HAP-1 (cell line): ENCODE measurements around the gene HNMT.

Experiments
- DNase-seq, 2 experiments: peaks; one replicate each; pipeline ENCODE4 v3.0.0-alpha.2; 2016 to 2020; ENCODE audit warnings: low spot score in 2 of 2
- H3K27me3 ChIP-seq: fragments of 250-450 bp; sonication (Bioruptor Pico); 2 replicates; pipeline ENCODE4 v1.5.1; 2020; ENCODE audit warnings: low read depth, mild to moderate bottlenecking, moderate library complexity
- H3K36me3 ChIP-seq: fragments of 250-450 bp; sonication (Bioruptor Pico); replicated peaks from 2 replicates; pipeline ENCODE4 v1.5.1; 2020; ENCODE audit warnings: mild to moderate bottlenecking
- H3K4me1 ChIP-seq: fragments of 250-450 bp; sonication (Bioruptor Pico); 2 replicates; pipeline ENCODE4 v1.5.1; 2020; ENCODE audit warnings: mild to moderate bottlenecking
- H3K4me3 ChIP-seq: fragments of 250-450 bp; sonication (Bioruptor Pico); 2 replicates; pipeline ENCODE4 v1.5.1; 2020; ENCODE audit warnings: mild to moderate bottlenecking, moderate library complexity
- H3K9me3 ChIP-seq: fragments of 250-450 bp; sonication (Bioruptor Pico); 2 replicates; pipeline ENCODE4 v1.5.1; 2020; ENCODE audit warnings: mild to moderate bottlenecking, moderate library complexity
- in situ Hi-C: fragments of 300-500 bp; cut with MboI; formaldehyde crosslinking; loops from 3 replicates; pipeline ENCODE4 v1.14.3; 2020; ENCODE audit warnings: low sequenced_read_pairs, inconsistent platforms, mixed read lengths

Gene HNMT

DNA sequence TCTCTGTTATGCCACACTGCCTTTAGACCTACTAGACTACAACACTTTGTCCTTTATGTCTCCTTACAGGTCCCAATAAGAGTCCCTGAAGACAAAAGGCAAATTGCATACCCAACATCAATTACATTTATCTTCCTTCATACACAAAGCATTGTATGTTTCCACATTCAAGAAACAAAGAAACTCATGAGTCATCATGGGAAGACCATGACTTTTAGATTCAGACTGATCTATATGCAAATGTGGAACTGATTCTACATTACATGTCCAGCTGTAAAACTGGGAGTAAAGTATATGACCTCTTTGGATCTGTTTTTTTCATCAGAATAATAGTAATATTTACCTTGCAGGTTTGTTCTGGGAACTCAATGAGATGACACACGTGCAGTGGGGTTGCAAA is 25.2 kb upstream of the HNMT start:
- no peaks in the 10 kb centered on the region for H3K9me3 ChIP-seq
- H3K36me3 ChIP-seq: no peaks in the 10 kb centered on the region
- H3K27me3 ChIP-seq: no peaks in the 10 kb centered on the region
- H3K4me3 ChIP-seq: no peak overlapping the region
- H3K4me1 ChIP-seq: peaks cover 23% of the 10 kb centered on the region
- peak in 1 of 2 experiments; percentile 34 for DNase-seq
- in situ Hi-C loops: no loop called here

DNA sequence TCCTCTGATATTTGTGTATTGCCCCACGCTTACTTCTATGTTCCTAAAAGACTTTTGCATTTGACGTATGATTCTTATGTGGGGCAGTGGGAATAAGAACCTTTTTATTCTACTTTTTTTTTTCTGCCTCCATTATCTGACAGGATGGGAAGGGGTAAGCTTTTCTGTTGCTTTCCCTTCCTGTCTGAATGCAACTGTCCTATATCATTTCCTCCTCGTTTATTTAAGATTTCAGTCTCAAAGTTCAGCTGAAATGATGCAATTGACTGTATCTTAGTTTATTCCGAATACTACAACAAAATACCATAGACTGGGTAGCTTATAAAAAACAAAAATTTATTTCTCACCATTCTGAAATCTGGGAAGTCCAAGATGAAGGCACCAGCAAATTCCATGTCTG is 24.1 kb upstream of the HNMT start:
- no peak for DNase-seq
- in situ Hi-C loops: loop anchor here (10.0 kb wide), 1 partner anchor 155 kb away; no protein-coding TSS in a partner anchor

DNA sequence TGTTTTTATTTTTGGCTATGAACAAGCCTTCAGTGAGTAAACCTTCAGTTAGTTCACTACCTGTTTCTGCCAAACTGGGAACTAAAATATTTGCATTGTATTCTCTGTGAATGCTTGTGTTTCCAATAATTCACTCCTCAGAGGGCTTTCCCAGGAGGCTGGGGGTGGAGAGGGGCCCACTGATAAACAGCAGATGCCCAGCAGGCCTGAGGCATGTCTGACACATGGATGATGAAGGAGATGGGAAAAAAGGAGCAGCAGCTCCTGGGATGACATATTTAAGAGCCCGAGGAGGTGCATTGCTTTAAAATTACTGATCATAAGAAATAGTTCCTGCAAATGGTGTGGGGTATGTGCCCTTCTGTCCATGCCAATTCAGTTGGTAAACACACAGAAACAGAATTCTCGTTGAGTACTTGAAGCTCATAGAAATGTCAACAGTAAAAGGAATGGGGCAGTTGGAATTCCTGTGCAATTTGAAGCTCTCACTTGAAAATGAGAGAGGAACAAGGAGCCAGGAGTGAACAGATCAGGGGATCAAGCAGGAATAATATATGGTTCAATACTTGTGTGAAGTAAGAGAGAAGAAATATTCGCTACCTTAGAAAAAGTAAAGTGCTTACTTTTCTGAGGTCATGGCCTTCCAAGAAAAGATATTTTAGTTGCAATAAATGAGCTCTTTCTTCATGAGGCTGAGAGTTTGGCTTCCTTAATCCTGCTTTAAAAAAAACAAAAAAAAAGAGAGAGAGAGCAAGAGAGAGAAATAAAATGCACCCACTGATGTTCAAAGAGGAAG is 22.0 kb upstream of the HNMT start:
- Histone ChIP-seq H3K9me3 (no peaks in the 10 kb centered on the region), H3K27me3 (no peaks in the 10 kb centered on the region), H3K4me3 (no peak overlapping the region), H3K4me1 (peaks cover 31% of the 10 kb centered on the region), H3K36me3 (no peaks in the 10 kb centered on the region)
- in situ Hi-C loops: loop anchor here (10.0 kb wide), 1 partner anchor 153 kb away; no protein-coding TSS in a partner anchor
- no peak for DNase-seq

More for the DNA sequence above, 24.1 kb upstream of the HNMT start:
- no peak overlapping the region for H3K4me3 ChIP-seq
- no peaks in the 10 kb centered on the region for H3K9me3 ChIP-seq
- H3K27me3 ChIP-seq: no peaks in the 10 kb centered on the region
- peaks cover 31% of the 10 kb centered on the region for H3K4me1 ChIP-seq
- H3K36me3 ChIP-seq: no peaks in the 10 kb centered on the region

DNA sequence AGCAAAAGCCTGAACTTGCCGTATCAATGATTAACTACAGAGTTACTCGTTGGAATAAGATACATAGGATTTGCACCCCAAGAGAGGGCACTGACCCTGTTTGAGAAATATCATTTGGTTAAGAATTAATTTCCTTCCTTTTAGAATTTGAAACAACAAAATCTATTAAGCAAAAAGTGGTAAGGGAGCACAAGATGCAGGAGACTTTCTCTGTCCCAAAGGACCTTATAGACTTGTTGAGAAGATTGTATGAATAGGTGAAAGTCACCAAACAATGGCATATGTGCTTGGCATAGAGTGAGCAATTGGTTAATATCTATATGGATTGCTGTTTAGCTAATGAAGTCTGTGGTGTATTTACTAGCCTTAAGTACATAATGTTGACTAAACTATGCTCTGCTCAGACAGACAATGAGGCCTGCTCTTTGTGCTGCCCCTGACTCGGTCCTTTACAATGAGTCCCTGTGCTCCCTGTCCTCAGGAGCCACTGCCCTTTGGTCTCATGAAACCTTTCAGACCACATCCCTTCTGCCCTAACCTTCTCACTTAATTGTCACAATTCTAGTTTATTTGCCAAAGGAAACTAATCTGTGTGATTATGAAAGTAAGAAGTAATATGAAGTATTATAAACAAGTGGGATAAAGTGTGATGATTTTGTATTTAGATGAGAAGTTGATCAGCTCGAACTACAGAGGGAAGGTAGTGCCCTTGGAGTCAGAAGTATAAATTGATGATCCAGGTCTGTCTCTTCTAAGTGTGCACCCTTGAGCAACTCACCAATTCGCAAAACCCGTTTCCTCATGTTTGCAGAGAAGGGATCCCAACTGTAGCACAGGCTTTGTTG is 21.2 kb upstream of the HNMT start:
- no peaks in the 10 kb centered on the region for H3K9me3 ChIP-seq
- H3K4me1 ChIP-seq: peaks cover 28% of the 10 kb centered on the region
- no peaks in the 10 kb centered on the region for H3K36me3 ChIP-seq
- H3K4me3 ChIP-seq: no peak overlapping the region
- H3K27me3 ChIP-seq: no peaks in the 10 kb centered on the region
- in situ Hi-C loops: loop anchor here (10.0 kb wide), 1 partner anchor 152 kb away; no protein-coding TSS in a partner anchor
- no peak for DNase-seq

DNA sequence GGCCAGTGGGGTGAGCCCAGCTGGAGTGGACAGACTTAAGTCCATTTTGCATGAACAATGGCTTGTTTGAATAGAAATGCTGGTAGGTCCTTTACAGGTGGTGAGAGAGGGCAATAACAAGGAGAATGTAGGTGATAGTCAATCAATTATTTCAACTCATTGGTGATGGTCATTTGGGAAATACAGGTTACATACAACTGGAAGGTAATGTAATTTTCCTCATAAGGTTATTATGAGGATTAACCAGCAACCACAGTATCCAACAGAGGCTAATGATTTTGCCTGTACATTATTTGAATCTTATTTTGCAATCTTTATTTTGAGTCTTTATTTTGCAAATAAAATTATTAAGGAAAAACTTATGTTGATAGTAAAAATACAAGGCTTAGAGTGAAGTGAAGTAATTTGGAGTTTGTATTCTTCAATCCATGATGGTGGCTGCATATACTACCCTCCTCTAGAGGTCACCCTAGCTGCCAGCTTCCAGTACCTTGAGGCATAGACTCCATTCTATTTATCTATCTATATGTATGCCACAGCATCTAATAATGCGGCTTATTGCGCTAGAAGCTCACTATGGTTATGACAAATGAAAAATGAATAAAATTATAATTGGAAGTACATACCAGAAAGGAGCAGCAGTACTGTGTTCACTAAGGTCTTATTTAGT is 20.5 kb upstream of the HNMT start:
- no peak for DNase-seq
- no peaks in the 10 kb centered on the region for H3K9me3 ChIP-seq
- peaks cover 24% of the 10 kb centered on the region for H3K4me1 ChIP-seq
- H3K36me3 ChIP-seq: no peaks in the 10 kb centered on the region
- in situ Hi-C loops: loop anchor here (10.0 kb wide), 1 partner anchor 151 kb away; no protein-coding TSS in a partner anchor
- no peaks in the 10 kb centered on the region for H3K27me3 ChIP-seq
- H3K4me3 ChIP-seq: no peak overlapping the region

DNA sequence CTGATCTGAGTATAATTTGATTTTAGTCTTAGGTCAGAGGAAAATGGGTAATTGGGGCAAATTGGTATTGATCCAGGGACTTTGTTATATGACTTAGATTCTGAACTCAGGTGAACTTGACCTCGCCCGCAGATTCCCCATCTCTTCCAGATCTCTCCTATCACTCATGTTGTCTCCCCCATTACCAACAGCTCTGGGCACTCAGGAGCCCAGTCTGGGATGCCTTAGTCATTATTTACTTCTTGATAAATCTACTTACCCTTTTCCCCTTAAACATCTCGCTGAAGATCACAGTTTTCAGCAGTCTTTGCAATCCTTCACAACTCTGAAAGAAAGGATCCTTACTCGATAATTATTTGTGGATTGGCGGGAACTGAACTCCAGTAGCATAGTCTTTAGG is 19.6 kb upstream of the HNMT start:
- in situ Hi-C loops: loop anchor here (10.0 kb wide), 1 partner anchor 150 kb away; no protein-coding TSS in a partner anchor

DNA sequence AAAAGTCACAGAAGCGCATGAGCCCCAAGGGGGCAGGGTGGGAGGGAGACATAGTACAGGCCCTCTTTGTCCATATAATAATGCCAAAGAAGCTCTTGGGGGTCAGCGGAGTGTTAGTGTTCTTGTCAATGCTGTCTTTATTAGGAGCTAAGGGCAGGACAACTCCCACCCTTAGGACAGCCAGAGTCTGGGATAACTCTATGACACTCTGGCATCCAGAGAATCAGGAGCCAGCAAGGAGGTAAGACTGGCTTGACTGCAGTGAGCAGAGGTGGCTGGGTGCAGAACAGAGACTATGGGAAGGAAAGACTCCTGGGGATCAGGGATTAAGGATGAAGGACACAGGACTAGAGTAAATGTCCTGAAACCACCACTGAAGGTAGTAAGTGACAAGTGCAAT is 19.0 kb upstream of the HNMT start:
- no peak overlapping the region for H3K4me3 ChIP-seq
- no peaks in the 10 kb centered on the region for H3K9me3 ChIP-seq
- DNase-seq: no peak
- peaks cover 20% of the 10 kb centered on the region for H3K4me1 ChIP-seq
- no peaks in the 10 kb centered on the region for H3K27me3 ChIP-seq
- H3K36me3 ChIP-seq: no peaks in the 10 kb centered on the region
- in situ Hi-C loops: loop anchor here (10.0 kb wide), 1 partner anchor 150 kb away; no protein-coding TSS in a partner anchor

More for the DNA sequence above, 19.6 kb upstream of the HNMT start:
- no peak for DNase-seq
- no peak overlapping the region for H3K4me3 ChIP-seq
- H3K36me3 ChIP-seq: no peaks in the 10 kb centered on the region
- no peaks in the 10 kb centered on the region for H3K9me3 ChIP-seq
- H3K4me1 ChIP-seq: peaks cover 20% of the 10 kb centered on the region
- H3K27me3 ChIP-seq: no peaks in the 10 kb centered on the region

DNA sequence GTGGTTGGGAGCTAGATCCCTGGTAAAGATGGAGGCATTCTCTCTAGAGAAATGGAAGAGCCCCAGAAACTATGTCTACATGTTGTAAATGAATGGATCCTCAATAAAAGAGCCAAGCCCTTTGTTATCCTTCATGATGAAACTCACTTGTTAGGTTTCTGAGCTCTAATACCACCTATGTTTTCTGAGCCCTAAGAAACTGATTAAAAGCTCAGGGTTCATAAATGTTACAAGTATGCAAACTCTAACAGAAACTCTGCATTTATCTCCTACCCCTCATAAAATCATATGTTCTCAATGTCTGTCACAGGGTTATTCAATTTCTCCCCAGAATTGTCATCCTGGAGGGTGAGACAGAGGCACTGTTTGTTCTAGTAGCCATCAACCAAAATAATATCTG is 18.0 kb upstream of the HNMT start:
- in situ Hi-C loops: loop anchor here (10.0 kb wide), 1 partner anchor 149 kb away; no protein-coding TSS in a partner anchor

DNA sequence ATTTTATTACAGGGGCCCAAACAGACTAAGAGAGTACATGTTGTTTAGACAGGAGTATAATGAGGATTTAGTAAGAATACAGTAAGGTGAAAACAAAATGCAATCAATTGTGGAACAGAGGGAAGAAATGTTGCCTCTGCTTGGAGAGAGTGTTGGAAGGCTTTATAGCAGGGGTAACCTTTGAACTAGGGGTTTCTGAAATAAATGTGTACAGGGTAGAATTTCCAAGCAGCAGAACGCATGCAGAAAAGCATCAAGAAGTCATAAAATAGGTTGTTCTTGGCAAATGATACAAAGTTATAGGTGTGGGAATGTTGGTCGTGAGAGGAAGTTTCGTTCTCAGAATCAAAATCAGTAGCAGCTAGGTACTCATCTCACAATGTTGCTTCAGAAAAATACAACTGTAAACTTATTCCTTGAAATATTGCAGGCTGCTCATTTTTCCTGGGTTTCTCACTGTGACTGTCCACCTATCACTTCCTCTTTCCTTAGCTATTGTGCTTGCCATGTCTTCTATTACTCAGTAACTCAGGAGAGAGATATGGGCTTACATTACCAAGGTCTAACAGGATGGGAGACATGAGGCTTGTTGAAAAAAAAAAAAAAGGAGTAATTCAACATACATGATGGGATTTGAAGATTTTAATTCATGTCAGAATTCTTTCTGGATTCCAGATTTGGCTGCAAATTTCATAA is 17.1 kb upstream of the HNMT start:
- in situ Hi-C loops: loop anchor here (10.0 kb wide), 1 partner anchor 148 kb away; no protein-coding TSS in a partner anchor

More for the DNA sequence above, 18.0 kb upstream of the HNMT start:
- Histone ChIP-seq H3K27me3 (no peaks in the 10 kb centered on the region), H3K36me3 (no peaks in the 10 kb centered on the region), H3K4me3 (no peak overlapping the region), H3K4me1 (peaks cover 14% of the 10 kb centered on the region), H3K9me3 (no peaks in the 10 kb centered on the region)
- DNase-seq: no peak

DNA sequence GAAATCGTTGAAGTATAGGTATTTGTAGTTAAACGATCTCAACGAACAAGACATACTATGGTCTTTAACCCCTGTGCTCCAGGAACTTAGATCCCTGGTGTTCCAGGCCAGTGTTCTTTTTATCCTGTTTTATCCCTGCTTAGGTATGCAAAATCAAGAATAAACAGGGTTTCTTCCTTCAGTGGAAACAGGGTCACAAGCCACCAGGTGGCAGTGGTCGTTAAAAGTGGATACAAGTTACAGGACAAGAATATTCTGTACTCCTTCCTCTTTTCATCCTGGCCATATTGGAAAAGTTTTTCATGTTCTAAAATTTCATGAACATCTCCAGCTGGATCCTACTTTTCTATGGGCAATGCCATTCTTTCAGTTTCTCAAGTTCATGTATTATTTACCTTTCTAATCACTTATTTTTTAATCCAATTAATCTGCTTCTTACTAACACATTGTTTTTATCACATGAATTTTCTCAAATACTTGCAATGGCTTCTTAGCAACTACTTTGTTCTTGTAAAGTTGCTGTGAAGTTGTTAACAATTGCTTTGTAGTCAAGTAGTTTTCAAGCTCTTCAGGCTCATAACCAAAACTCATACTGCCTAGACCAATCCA is 16.4 kb upstream of the HNMT start:
- in situ Hi-C loops: loop anchor here (10.0 kb wide), 1 partner anchor 147 kb away; no protein-coding TSS in a partner anchor
- H3K9me3 ChIP-seq: no peaks in the 10 kb centered on the region
- H3K4me1 ChIP-seq: peaks cover 14% of the 10 kb centered on the region
- no peaks in the 10 kb centered on the region for H3K27me3 ChIP-seq
- H3K4me3 ChIP-seq: no peak overlapping the region
- no peaks in the 10 kb centered on the region for H3K36me3 ChIP-seq
- DNase-seq: peak; percentile 79 to 83

More for the DNA sequence above, 17.1 kb upstream of the HNMT start:
- H3K36me3 ChIP-seq: no peaks in the 10 kb centered on the region
- H3K4me1 ChIP-seq: peaks cover 14% of the 10 kb centered on the region
- DNase-seq: no peak
- H3K4me3 ChIP-seq: no peak overlapping the region
- no peaks in the 10 kb centered on the region for H3K9me3 ChIP-seq
- no peaks in the 10 kb centered on the region for H3K27me3 ChIP-seq

DNA sequence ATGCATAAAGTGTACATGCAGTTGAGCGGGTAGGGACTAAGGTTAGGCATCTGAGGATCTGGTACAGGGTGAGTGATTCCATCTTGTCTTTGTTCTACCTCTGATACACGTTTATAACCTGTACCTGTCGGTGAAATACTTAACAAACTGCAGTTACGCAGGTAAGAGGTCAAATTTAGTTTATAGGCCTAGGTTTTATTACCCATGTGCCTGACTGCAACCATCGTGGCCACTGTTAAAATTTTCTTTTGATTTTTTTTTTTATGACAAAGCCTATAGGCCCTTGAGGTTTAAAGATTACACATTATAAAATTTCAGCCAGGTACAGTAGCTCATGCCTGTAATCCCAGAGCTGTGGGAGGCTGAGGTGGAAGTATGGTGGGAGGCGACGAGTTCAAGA is 15.4 kb upstream of the HNMT start:
- no peak for DNase-seq
- H3K27me3 ChIP-seq: no peaks in the 10 kb centered on the region
- peaks cover 14% of the 10 kb centered on the region for H3K4me1 ChIP-seq
- H3K36me3 ChIP-seq: no peaks in the 10 kb centered on the region
- H3K9me3 ChIP-seq: no peaks in the 10 kb centered on the region
- in situ Hi-C loops: loop anchor here (10.0 kb wide), 1 partner anchor 146 kb away; no protein-coding TSS in a partner anchor
- H3K4me3 ChIP-seq: no peak overlapping the region

DNA sequence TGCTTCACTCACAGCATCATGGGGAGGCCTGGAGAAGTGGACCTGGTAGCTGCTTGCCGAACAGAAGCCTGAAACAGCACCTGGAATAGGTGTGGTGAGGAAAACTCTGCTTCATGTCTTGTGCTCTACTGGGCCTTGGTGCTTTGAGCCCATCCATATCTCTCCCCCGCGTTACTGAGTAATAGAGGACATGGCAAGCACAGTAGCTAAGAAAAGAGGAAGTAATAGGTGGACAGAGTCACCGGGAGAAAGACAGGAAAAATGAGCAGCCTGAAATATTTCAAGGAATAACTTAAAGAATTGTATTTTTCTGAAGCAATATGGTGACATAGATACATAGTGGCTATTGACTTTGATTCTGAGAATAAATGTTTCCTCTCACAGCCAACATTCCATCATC is 14.0 kb upstream of the HNMT start:
- Histone ChIP-seq H3K36me3 (no peaks in the 10 kb centered on the region), H3K9me3 (no peaks in the 10 kb centered on the region), H3K4me1 (peaks cover 6% of the 10 kb centered on the region), H3K27me3 (no peaks in the 10 kb centered on the region), H3K4me3 (no peak overlapping the region)
- in situ Hi-C loops: no loop called here
- no peak for DNase-seq
